GM18498 (cell line): ENCODE measurements around the gene ZFAND2B.
"Not testable (repeated sequence)": the region's sequence is repeated elsewhere in the genome, so short reads cannot be mapped to it uniquely, and the experiment has no call there.

Experiments used
- ATAC-seq: cut with Tn5 transposase; IDR thresholded peaks from one replicate; pipeline ENCODE4 v1.9.1; 2021; ENCODE audit warnings: mild to moderate bottlenecking, moderate library complexity; ENCODE audit not compliant: unreplicated experiment

Gene ZFAND2B

DNA sequence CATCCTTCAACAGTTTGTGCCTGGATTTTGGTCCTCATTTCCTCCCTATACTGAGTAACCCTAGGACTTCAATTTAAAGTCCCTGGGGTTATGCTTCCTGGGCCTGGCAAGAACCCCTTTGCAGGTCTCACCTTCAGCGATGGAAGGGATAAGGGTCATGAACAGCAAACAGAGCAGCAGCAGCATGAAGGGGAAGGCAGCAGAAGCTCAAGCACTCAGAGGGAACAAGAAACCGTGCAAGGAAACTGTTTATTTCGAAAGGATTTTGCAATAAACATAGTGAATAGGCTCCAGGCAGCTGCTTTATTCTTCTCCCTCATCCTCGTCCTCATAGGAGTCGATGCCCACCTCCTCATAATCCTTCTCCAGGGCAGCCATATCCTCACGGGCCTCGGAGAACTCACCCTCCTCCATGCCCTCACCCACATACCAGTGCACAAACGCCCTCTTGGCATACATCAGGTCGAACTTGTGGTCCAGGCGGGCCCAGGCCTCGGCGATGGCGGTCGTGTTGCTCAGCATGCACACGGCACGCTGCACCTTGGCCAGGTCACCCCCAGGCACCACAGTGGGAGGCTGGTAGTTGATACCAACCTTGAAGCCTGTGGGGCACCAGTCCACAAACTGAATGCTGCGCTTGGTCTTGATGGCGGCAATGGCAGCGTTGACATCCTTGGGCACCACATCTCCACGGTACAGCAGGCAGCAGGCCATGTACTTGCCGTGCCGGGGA lies 43.6 kb downstream of the ZFAND2B start:
- ATAC-seq = no peak

DNA sequence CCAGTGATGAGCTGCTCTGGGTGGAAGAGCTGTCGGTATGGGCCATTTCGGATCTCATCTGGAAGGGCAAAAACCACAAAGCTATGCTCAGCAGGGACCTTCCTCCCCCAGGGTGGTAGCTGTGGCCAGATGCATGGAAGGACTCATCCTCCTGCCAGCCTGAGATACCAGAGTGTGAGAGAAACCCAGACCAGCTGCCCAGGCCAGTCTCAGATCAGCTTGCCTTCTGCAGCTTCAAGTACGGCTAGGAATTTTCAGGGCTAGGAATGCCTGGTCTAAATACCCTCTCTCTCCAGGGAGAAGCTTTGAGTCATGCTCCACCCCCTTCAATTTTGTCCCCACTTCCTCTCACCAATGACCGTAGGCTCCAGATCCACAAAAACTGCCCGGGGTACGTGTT lies 45.1 kb downstream of the ZFAND2B start:
- no peak for ATAC-seq

DNA sequence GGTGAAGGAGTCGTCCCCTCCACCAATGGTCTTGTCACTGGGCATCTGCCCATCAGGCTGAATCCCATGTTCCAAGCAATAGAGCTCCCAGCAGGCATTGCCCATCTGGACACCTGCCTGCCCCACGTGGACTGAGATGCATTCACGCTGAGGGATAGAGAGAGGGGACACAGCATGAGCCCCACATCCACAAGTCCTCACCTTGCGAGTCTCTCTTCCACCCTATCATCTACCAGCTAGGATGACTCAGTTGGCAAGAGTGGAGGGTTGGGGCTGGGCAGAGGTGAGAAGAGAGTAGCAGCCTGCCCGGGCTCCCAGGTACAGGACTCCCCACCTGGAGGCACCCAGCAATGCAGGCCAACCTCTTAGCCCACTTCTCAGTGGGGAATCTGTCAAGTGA lies 45.5 kb downstream of the ZFAND2B start:
- ATAC-seq = no peak

DNA sequence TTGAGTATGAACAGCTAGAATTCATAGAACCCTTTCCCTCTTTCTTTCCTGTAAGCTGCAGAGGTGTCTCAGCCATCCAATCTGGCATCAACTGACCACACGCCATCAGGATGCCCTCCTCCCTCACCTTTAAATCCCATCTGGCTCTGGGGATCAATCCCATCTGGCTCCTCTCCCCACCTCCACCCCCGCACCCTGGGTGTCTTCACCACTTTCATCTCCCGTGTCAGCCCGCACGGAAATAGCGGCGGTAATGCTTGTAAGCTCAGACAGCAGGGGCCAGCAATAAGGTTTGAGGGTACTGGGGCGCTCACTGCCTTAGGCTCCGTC lies 46.0 kb downstream of the ZFAND2B start:
- no peak for ATAC-seq

DNA sequence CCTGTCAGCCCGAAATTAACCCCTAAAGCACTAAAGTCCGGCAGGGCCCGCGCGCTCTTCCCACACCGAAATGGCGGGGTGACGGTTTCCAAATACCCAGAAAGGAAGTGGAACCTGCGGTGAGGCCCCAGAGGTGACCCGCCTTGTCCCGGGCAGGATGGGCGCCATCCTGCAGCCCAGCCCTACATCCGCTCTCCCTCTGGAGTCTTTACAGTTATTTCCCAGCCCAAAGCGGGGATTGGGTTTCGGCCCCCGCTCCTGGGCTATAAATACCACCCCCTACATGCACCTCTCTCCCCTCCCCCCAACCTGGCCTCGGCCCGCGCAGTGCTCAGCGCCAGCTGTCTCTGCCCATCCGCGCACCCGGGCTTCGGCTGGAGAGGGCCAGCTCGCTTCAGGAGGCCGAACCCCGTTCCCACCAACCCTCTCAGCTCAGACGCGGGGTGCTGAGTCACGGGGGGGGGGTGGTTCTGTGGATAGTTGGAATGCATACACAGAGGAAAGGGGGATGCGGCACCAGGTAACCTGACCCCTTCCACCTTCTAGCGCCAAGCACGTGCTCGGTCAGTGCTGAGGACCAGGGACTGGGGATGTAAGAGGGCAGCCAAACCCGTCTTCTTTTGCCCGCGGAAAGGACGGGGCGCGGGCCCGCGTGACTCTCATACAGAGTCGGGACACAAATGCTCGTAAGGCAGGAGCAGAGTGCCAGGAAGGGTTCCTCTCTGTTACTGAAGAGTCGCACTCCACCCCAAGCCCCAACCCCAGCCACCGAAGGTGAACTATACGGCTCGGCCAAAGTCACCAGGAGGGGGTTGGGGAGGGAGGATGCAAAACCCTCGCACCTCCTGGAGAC lies 46.5 kb downstream of the ZFAND2B start, which contains the start of gene TUBA4B:
Gene TUBA4B, plus strand, starts transcription at position 344 of the 853 bp plus-strand sequence. Its CDS starts 165 bp downstream, at position 509.
- ATAC-seq = peak; percentile 18

DNA sequence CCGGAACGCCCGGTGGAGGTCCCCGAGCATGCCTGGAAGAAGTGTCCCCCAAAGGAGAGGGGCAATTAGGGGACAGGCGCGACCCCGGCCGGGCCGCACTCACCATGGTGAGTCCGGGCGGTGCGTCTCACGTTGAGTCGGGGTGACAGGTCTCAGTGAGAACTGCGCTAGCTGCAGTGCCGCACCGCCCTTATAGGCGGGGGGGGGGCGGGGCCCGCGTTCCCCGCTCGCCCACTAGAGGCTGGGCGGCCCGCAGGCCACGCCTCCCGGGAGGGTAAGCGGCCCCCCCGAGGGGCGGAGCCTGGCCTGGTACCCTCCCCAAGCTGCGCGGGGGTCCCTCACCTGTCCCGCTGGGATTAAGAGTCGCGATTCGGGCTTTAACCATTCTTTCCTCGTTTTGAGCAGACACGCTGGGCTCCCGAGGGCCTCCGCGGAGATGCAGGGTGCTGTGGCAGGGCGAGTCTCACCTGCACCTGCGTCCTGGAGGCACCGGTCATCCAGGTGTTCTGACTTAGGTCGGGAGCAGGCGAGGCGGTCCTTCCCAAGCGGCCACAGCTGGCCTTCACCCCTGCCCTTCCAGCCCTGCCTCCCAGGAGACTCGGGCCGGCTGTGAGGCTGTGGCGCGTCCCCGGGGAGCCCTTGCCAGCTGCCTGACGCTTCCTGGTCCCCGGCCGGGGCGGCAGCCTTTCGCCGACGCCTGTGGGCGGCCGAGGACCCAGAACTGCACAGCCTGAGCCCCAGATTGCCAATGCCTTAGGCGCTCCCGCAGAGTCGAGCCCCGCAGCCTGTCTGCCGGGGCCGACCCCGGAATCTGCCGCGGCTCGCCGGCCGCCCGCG lies 47.4 kb downstream of the ZFAND2B start, which contains the start of gene TUBA4A:
Gene TUBA4A, minus strand, starts transcription at position 166 of the 837 bp plus-strand sequence. Its CDS starts 60 bp downstream, at position 106.
- peak; percentile 60 for ATAC-seq

DNA sequence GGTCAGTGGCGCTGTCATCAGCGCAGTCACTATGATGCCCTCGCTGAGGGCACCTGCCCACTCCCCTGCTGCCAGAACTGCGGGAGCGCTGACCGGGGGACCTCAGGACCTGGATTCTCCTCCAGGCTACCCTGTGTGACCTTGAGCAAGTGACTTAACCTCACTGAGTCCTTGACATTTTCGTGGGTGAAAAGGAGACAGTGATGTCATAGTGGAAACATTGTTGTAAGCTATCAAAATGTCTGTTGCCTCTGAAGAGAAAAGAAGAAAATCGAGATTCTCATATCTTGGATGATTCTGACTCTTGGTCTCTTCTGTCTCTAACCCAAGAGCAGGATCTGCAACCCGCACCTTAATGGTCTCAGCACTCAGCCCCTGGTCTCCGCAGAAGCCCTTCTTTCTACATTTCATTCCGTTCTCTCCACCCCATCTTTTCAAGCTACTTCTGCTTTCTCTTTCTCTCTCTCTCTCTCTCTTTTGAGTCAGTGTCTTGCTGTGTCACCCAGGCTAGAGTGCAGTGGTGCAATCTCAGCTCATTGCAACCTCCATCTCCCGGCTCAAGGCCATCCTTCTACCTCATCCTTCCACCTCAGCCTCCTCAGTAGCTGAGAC lies 48.1 kb downstream of the ZFAND2B start:
- ATAC-seq = peak; percentile 32

DNA sequence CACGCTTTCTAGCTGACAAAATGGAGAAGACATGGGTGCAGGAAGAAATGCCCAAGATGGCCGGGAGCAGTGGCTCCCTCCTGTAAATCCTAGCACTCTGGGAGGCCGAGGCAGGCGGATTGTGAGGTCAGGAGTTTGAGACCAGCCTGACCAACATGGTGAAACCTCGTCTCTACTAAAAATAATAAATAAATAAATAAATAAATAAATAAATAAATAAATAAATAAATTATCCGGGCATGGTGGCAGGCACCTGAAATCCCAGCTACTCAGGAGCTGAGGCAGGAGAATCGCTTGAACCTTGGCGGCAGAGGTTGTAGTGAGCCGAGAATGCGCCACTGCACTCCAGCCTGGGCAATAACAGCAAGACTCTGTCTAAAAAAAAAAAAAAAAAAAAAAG lies 52.4 kb downstream of the ZFAND2B start:
- ATAC-seq = not testable (repeated sequence)
